LNCaP clone FGC (cell line): ENCODE measurements around the gene AKIRIN2.
"Not testable (repeated sequence)": the region's sequence is repeated elsewhere in the genome, so short reads cannot be mapped to it uniquely, and the experiment has no call there.

Source experiments
- DNase-seq: peaks from one replicate; pipeline ENCODE4 v3.0.0-alpha.2; 2011; ENCODE audit warnings: low read depth
- H3K4me3 ChIP-seq: 2 replicates; pipeline ENCODE4 v1.5.1; 2011; ENCODE audit warnings: mild to moderate bottlenecking, low read depth, low read length, control low read depth
- TF ChIP-seq, protein P1 (sequence below): IDR thresholded peaks from 2 replicates; pipeline ENCODE4 v1.5.1; 2012; ENCODE audit warnings: mild to moderate bottlenecking; ENCODE audit not compliant: control insufficient read depth, insufficient read depth; ENCODE audit errors: extremely low read depth

The AKIRIN2 gene

DNA sequence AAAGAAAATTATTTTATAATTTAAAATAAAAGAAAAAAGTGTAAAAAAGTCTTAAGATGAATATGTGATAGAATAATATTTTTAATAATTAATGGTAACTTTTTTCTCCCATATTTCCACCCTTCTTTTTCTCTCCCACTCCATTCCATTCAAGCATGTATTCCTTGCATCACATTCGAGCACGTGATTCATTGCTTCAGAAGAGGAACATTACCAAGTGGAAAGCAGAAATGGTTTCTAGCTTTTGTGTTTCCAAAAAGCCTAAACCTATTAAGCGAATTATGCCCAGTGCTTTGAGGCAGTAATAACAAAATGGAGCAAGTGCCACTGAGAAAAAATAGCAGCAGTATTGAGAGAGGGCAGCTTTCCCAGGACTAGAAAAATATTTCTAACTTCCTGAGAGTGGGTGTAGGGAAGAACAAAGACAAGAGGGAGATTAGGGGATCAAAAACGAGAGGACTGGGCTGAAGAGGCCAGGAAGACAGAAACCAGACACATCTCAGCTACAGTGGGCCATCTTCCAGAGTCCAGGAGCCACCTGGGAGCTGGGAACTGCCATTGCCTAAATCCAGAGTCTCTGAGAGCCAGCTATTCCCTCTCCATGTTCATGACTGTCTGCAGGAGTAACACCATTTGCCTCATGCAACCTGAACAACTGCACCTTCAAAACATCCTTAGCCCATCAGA, 15.0 kb upstream of the AKIRIN2 start:
- DNase-seq = no peak
- TF ChIP-seq, protein P1, sequence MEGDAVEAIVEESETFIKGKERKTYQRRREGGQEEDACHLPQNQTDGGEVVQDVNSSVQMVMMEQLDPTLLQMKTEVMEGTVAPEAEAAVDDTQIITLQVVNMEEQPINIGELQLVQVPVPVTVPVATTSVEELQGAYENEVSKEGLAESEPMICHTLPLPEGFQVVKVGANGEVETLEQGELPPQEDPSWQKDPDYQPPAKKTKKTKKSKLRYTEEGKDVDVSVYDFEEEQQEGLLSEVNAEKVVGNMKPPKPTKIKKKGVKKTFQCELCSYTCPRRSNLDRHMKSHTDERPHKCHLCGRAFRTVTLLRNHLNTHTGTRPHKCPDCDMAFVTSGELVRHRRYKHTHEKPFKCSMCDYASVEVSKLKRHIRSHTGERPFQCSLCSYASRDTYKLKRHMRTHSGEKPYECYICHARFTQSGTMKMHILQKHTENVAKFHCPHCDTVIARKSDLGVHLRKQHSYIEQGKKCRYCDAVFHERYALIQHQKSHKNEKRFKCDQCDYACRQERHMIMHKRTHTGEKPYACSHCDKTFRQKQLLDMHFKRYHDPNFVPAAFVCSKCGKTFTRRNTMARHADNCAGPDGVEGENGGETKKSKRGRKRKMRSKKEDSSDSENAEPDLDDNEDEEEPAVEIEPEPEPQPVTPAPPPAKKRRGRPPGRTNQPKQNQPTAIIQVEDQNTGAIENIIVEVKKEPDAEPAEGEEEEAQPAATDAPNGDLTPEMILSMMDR = no peak
- no peak overlapping the region for H3K4me3 ChIP-seq

DNA sequence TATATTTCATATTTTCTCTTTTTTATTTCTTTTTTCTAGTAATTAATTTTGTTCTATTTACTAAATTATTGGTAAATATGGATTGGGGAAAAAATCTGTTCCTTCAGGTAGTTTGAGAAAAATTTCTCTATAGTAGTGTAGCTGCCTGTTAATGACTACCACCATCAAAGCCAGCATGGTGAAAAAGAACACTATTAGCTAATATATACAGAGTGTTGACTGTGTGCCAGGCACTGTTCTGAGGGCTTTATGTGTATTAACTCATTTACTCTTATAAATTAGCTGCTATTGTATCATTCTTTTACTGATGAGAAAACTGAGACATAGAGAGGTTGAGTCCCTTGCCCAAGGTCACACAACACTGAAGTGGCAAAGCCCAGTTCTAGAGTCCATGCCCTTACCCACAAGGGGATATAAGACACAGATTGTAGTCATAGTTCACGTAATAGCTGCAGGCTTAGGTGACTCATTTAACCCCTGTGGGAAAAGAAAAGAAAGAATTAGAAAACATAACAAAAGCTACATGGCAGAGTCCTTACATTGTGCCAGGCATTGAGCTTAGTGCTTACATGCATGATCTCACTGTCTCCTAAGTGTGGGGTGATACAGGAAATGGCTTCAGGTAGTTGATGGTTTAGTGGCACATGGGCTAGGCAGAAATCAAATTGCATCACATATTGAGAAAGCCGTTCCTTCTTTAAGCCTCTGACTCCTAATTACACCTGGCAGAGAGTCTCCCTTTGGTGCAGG, 12.2 kb upstream of the AKIRIN2 start:
- no peak for DNase-seq
- no peak overlapping the region for H3K4me3 ChIP-seq
- TF ChIP-seq, protein P1 = no peak

DNA sequence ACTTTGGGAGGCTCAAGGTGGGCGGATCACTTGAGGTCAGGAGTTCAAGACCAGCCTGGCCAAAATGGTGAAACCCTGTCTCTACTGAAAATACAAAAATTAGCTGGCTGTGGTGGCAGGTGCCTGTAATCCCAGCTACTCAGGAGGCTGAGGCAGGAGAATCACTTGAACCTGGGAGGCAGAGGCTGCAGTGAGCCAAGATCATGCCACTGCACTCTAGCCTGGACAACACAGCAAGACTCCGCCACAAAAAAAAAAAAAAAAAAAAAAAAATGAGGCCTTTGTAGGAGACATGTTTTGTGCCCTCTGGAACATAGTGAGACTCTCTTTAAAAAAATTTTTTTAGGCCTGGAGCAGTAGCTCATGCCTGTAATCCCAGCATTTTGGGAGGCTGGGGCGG, 10.7 kb upstream of the AKIRIN2 start:
- H3K4me3 ChIP-seq, DNase-seq: not testable (repeated sequence)

DNA sequence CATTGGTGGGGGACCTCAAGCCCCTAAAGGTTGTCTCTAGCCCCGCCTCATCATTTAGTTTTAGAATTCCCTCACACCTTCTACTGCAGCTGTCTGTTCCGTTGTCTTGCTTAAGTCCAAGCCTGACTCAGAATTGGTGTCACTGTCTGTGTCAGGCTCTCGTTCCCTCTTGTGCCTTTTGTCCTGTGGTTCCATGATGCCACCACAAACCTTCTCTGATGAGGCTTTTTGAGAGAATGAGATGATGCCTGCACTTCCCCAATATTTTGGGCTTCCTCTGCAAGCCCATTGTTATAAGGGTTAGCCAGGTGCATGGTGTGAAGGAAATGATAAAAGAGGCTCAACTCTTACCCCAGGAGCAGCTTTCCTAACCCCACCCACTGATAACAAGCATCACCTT, 8.1 kb upstream of the AKIRIN2 start:
- DNase-seq = no peak
- TF ChIP-seq, protein P1 = no peak
- H3K4me3 ChIP-seq = no peak overlapping the region

DNA sequence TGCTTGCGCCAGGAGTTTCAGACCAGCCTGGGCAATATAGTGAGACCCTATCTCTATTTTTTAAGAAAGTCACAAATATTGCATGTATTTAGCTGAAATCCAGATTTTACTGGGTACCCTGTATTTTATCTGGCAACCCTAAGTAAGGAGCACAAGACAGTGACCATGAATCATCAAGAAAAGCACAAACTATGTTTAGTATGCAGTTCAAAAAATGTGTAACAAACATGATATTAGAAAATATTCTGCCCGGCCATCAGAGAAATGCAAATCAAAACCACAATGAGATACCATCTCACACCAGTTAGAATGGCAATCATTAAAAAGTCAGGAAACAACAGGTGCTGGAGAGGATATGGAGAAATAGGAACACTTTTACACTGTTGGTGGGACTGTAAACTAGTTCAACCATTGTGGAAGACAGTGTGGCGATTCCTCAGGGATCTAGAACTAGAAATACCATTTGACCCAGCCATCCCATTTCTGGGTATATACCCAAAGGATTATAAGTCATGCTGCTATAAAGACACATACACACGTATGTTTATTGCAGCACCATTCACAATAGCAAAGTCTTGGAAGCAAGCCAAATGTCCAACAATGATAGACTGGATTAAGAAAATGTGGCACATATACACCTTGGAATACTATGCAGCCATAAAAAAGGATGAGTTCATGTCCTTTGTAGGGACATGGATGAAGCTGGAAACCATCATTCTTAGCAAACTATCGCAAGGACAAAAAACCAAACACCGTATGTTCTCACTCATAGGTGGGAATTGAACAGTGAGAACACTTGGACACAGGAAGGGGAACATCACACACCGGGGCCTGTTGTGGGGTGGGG, 6.8 kb upstream of the AKIRIN2 start:
- not testable (repeated sequence) for H3K4me3 ChIP-seq, DNase-seq

DNA sequence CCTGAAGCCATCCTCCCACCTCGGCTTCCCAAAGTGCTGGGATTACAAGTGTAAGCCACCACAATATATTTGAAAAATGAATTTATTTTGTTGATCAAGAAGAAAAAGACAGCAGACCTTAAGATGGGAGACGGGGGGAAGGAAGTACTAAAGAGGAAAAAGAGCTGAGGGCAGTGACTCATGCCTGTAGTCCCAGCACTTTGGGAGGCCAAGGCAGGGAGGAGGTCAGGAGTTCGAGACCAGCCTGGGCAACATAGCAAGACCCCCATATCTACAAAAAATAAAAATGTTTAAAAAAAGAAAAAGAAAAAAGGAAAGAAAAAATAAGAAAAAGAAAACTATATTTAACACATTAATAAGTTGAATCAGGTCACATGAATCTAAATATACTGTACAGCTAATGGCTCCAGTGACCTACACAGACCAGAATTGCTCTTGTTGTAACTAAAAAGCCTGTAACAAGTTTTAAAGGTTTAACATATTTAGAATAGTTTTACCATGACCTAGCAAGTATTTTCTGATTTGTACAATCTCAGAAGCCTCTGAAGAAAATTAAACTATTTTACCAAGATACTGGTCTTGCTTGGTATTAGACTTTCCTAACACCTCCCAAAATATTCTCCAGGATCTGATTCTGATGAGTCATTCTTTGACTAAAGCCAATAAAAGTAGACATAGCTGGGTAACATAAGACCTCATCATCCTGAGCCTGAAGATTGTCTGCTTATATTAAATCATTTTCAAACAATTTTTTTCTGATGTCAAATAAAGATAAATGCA, 4.3 kb upstream of the AKIRIN2 start:
- DNase-seq = no peak
- no peak overlapping the region for H3K4me3 ChIP-seq
- TF ChIP-seq, protein P1 = no peak

DNA sequence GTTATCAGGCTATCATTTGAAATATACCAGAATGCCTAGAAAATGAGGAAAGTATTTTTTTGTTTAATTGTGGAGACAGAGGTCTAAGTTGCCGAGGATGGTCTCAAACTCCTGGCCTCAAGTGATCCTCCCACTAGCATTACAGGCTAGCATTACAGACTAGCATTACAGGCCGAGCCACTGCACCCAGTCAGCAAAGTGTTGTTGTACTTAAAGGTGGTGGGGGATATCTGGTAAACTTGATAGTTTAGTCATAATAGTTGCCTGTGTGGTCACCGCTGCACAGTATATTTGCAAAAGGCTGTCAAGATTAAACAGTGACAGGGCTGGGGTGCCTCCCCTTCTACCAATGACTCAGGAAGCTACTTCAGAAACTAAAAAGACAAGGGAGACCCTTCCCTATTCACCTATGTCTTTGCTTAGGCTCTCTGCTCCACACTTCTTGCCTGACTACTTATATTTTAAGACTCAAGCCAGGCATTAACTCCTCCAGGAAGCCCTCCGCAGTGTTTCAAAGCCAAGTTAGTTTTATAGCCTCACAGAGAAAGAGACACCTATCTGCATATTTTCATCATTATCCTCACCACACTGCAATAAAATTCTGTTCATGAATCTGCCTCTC, 3.1 kb upstream of the AKIRIN2 start:
- TF ChIP-seq, protein P1 = no peak
- no peak overlapping the region for H3K4me3 ChIP-seq
- DNase-seq = no peak

DNA sequence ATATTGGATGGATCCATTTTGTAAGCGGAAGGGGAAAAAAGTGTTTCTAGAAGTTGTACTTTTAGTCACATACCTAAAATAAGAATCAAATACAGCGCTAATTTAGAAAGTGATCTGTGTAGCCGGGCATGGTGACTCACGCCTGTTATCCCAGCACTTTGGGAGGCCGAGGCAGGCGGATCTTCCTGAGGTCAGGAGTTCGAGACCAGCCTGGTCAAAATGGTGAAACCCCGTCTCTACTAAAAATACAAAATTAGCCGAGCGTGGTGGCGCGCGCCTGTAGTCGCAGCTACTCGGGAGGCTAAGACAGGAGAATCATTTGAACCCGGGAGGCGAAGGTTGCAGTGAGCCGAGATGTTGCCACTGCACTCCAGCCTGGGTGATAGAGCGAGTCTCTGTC, 1.0 kb upstream of the AKIRIN2 start:
- DNase-seq = not testable (repeated sequence)
- H3K4me3 ChIP-seq = peak overlapping the region; percentile 72
